ENCODE measurements around the gene PPP1R7. TPM values are rescaled to one million over a fixed set of nuclear protein-coding genes. Genes with fewer than 3 reads are reported as not detected.
A peak's percentile ranks its signal among the peaks of the same experiment; 100 is the strongest.

PPP1R7 gene
- total RNA-seq, 6 donors from 2014 or later = 38.8 to 76.1 (median 57.7) TPM

GRCh38 chr2:241107031-241107783 lies 43.1 kb upstream of the PPP1R7 start:
- peaks cover 0 to 22% (median 11%) of the 10 kb centered on the region in 4 donors for H3K4me1 ChIP-seq
- no peak for TF ChIP-seq CTCF (IDR thresholded peaks at IDR 0.05)
- TF ChIP-seq EP300 (IDR thresholded peaks at IDR 0.05) = no peak
- TF ChIP-seq POLR2A (IDR thresholded peaks at IDR 0.05) = no peak
- TF ChIP-seq POLR2AphosphoS5 (IDR thresholded peaks at IDR 0.05) = no peak
- no peak overlapping the region for H3K4me3 ChIP-seq
- H3K27me3 ChIP-seq = no peaks in the 10 kb centered on the region
- H3K36me3 ChIP-seq = no peaks in the 10 kb centered on the region
- WGBS, 2 donors = 83 to 92% methylated on average over 1 to 9 of the region's 9 CpGs
- DNase-seq (peak in 1 of 2 donors; percentile 26), ATAC-seq (ENCODE audit: low FRiP score in 2 of 2) (no peak)
- no peaks in the 10 kb centered on the region for H3K9me3 ChIP-seq
- H3K27ac ChIP-seq = peak overlapping the region in 2 of 4 donors; percentile 57 to 70

- ATAC-seq (ENCODE audit: low FRiP score in 2 of 2) (peak in 1 of 2 donors; percentile 51), DNase-seq (peak; percentile 29 to 59)
- no peak overlapping the region for H3K4me3 ChIP-seq
- peak overlapping the region; percentile 25 to 70 (median 59) for H3K27ac ChIP-seq
- H3K27me3 ChIP-seq = no peaks in the 10 kb centered on the region
- peaks cover 0 to 13% (median 3%) of the 10 kb centered on the region in 4 donors for H3K4me1 ChIP-seq
- WGBS, 2 donors = 60 to 64% methylated on average over 29 to 35 of the region's 35 CpGs
- TF ChIP-seq CTCF (IDR thresholded peaks at IDR 0.05) = no peak
- TF ChIP-seq EP300 (IDR thresholded peaks at IDR 0.05) = no peak
- TF ChIP-seq POLR2AphosphoS5 (IDR thresholded peaks at IDR 0.05) = peak in 1 of 2 donors; percentile 19
- no peak for TF ChIP-seq POLR2A (IDR thresholded peaks at IDR 0.05)
- H3K9me3 ChIP-seq = no peaks in the 10 kb centered on the region
- H3K36me3 ChIP-seq = no peaks in the 10 kb centered on the region
Observed at GRCh38 chr2:241108271-241109209, 41.7 kb upstream of the PPP1R7 start.

DNA sequence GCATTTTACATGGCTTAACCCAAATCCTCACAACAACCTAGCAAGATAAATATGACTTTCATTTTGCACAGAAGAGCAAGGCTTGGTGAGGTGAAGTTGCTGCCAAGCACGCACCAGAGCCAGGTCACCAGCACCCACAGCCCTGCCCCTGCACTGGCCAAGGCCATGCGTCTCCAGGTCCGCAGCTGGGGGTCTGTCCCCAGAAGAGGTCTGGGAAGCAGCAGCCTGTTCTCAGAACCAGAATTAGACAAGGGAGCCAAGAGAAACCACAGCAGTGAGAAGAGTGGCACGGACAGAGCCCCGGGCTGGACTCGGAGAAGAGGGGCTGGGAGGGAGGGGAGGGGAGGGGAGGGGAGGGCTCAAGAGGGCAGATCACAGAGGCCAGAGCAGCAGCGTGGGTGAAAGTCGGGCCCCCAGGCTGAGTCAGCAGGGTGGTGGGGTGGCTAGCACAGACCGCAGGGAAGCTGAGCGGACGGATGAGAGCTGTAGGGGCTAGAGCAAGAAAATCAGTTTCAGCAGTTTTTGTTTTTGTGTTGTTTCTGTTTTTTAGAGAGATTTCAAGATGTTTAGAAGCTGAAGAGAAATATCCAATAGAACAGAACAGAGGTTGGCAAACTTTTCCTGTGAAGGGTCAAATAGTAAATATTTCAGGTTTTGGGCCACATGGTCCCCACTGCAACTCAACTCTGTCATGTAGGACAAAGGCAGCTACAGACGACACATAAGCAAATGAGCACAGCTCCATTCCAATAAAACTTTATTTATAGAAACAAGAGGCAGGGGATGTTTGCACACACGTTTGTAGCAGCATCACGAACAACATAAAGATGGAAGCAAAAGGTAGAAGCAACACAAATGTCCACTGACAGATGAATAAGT lies 40.8 kb upstream of the PPP1R7 start:
- no peak overlapping the region for H3K4me3 ChIP-seq
- H3K27me3 ChIP-seq = no peaks in the 10 kb centered on the region
- DNase-seq (peak in 1 of 2 donors; percentile 40), ATAC-seq (ENCODE audit: low FRiP score in 2 of 2) (no peak)
- peaks cover 0 to 11% (median 3%) of the 10 kb centered on the region in 4 donors for H3K4me1 ChIP-seq
- 84 to 90% methylated on average over 14 of the region's 14 CpGs for WGBS, 2 donors
- no peaks in the 10 kb centered on the region for H3K36me3 ChIP-seq
- TF ChIP-seq POLR2A (IDR thresholded peaks at IDR 0.05) = no peak
- peak overlapping the region in 3 of 4 donors; percentile 35 to 60 (median 36) for H3K27ac ChIP-seq
- no peaks in the 10 kb centered on the region for H3K9me3 ChIP-seq

DNA sequence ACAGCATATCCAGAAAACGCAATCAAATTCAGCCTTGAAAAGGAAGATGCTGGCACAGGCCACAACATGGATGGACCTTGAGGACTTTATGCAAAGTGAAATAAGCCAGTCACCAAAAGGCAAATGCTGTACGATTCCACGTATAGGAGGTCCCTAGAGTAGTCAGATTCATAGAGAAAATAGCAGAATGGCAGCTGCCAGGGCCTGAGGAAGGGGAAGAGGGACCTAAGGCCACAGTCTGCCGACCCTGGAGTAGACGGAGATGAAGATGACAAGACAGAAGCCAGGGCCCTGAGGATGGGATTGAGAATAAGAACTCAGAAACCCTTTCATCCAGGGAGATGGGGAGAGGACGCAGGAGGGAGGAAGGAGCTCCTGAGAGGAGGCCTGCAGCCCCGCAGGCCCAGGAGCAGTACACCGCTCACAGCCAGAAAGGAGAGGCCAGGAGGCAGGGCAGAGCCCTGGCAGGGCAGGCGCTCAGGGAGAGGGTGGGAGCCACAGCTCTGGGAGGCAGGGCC lies 40.1 kb upstream of the PPP1R7 start:
- no peak for DNase-seq
- peaks cover 0 to 11% (median 3%) of the 10 kb centered on the region in 4 donors for H3K4me1 ChIP-seq
- no peak overlapping the region for H3K27ac ChIP-seq
- H3K27me3 ChIP-seq = no peaks in the 10 kb centered on the region
- peaks cover 0 to 4% (median 0%) of the 10 kb centered on the region in 4 donors for H3K36me3 ChIP-seq
- 93 to 95% methylated on average over 8 to 9 of the region's 9 CpGs for WGBS, 2 donors
- TF ChIP-seq POLR2AphosphoS5 (IDR thresholded peaks at IDR 0.05) (no peak), EP300 (IDR thresholded peaks at IDR 0.05) (no peak)
- peak; percentile 5 to 11 for ATAC-seq (ENCODE audit: low FRiP score in 2 of 2)
- no peak overlapping the region for H3K4me3 ChIP-seq
- H3K9me3 ChIP-seq = no peaks in the 10 kb centered on the region
